Gastroesophageal sphincter (tissue), 4 donors: Measurements from ENCODE around the gene HMGCS2. TPM values are rescaled to one million over a fixed set of nuclear protein-coding genes. Genes with fewer than 3 reads are reported as not detected.

Source experiments
- ATAC-seq: fragments of 150-250 bp; one replicate; pipeline ENCODE4 v1.9.1; 2016; ENCODE audit warnings: mild to moderate bottlenecking, moderate library complexity
- H3K27ac ChIP-seq, 4 donors: fragments of 200-600 bp; sonication (generic) in 3 of 4; 1 replicate in 3 of 4; 2 replicates in 1 of 4; pipeline ENCODE4 v1.5.1; 2016 to 2019
- H3K27me3 ChIP-seq: fragments of 200-600 bp; sonication (generic); one replicate; pipeline ENCODE4 v1.5.1; 2019
- H3K36me3 ChIP-seq, 2 donors: fragments of 200-600 bp; sonication (generic); one replicate each; pipeline ENCODE4 v1.5.1; 2019; ENCODE audit warnings: control low read depth in 1 of 2
- H3K4me1 ChIP-seq, 3 donors: fragments of 200-600 bp; sonication (generic); 1 replicate in 2 of 3; 2 replicates in 1 of 3; pipeline ENCODE4 v1.5.1; 2016 to 2019; ENCODE audit warnings: control low read depth in 2 of 3
- H3K4me3 ChIP-seq, 2 donors: fragments of 200-600 bp; sonication (generic); one replicate each; pipeline ENCODE4 v1.5.1; 2019; ENCODE audit warnings: mild to moderate bottlenecking in 1 of 2, moderate library complexity in 1 of 2
- H3K9me3 ChIP-seq, 3 donors: fragments of 200-600 bp; sonication (generic); one replicate each; pipeline ENCODE4 v1.5.1; 2017 to 2019; ENCODE audit warnings: control low read depth in 2 of 3
- CTCF ChIP-seq, 4 experiments: fragments of 200-600 bp in 2 of 4; fragments of 450-650 bp in 2 of 4; sonication (generic) in 1 of 4; IDR thresholded peaks; one replicate each; pipeline ENCODE4 v1.5.1; 2017 to 2019; ENCODE audit warnings: antibody characterized with exemption in 4 of 4, mild to moderate bottlenecking in 2 of 4, moderate library complexity in 2 of 4
- EP300 ChIP-seq: sonication (generic); formaldehyde crosslinking; IDR thresholded peaks from one replicate; pipeline ENCODE4 v1.6.1; 2017; ENCODE audit warnings: antibody characterized with exemption, mild to moderate bottlenecking
- POLR2A ChIP-seq, 2 donors: fragments of 450-650 bp; IDR thresholded peaks; one replicate each; pipeline ENCODE4 v1.6.1; 2017; ENCODE audit warnings: antibody characterized with exemption in 2 of 2, mild to moderate bottlenecking in 2 of 2, moderate library complexity in 1 of 2
- POLR2AphosphoS5 ChIP-seq: sonication (generic); formaldehyde crosslinking; IDR thresholded peaks from one replicate; pipeline ENCODE4 v1.6.1; 2017; ENCODE audit warnings: antibody characterized with exemption
- WGBS, 2 donors: methylation state at CpG; one replicate each; pipeline ENCODE4 v1.1.5; 2018; ENCODE audit warnings: low coverage in 1 of 2; 5-methylcytosine and 5-hydroxymethylcytosine counted together
- total RNA-seq, 4 donors: library from RNA; depleted of rRNA; stranded (reverse); fragments of >200 nt; gene quantifications; one replicate each; pipeline ENCODE4 v1.1.0, GENCODE V29; 2016

Gene HMGCS2
- total RNA-seq, 4 donors from 2014 or later = 0.15 to 3.4 TPM; not detected in 2

GRCh38 chr1:119797162-119797561 is 28.5 kb upstream of the HMGCS2 start:
- WGBS, 2 donors = 100% methylated on average over 1 of the region's 1 CpG

GRCh38 chr1:119795261-119796200 is 26.8 kb upstream of the HMGCS2 start:
- ATAC-seq = no peak
- 42 to 69% methylated on average over 4 to 5 of the region's 9 CpGs for WGBS, 2 donors
- Histone ChIP-seq H3K4me3 (no peak overlapping the region), H3K9me3 (no peaks in the 10 kb centered on the region), H3K27me3 (no peaks in the 10 kb centered on the region), H3K36me3 (no peaks in the 10 kb centered on the region), H3K27ac (peak overlapping the region in 1 of 4 donors; percentile 37), H3K4me1 (peaks cover 0 to 22% (median 0%) of the 10 kb centered on the region in 3 donors)
- TF ChIP-seq POLR2A (IDR thresholded peaks at IDR 0.05) = no peak
- no peak for TF ChIP-seq POLR2AphosphoS5
- no peak for TF ChIP-seq EP300
- no peak for TF ChIP-seq CTCF (IDR thresholded peaks at IDR 0.05)

More at GRCh38 chr1:119797162-119797561, 28.5 kb upstream of the HMGCS2 start:
- Histone ChIP-seq H3K9me3 (no peaks in the 10 kb centered on the region), H3K36me3 (no peaks in the 10 kb centered on the region), H3K4me3 (no peak overlapping the region), H3K27me3 (no peaks in the 10 kb centered on the region), H3K27ac (no peak overlapping the region), H3K4me1 (peaks cover 0 to 22% (median 0%) of the 10 kb centered on the region in 3 donors)
- ATAC-seq = no peak
- TF ChIP-seq POLR2A (IDR thresholded peaks at IDR 0.05) (no peak), POLR2AphosphoS5 (no peak), CTCF (IDR thresholded peaks at IDR 0.05) (no peak), EP300 (no peak)

- no peak for TF ChIP-seq POLR2AphosphoS5
- no peak for TF ChIP-seq POLR2A (IDR thresholded peaks at IDR 0.05)
- TF ChIP-seq CTCF (IDR thresholded peaks at IDR 0.05) = no peak
- TF ChIP-seq EP300 = no peak
- 8% methylated on average over 3 of the region's 3 CpGs; no CpG with 5 or more reads in 1 of the 2 donors for WGBS, 2 donors
- Histone ChIP-seq H3K27me3 (no peaks in the 10 kb centered on the region), H3K4me3 (no peak overlapping the region), H3K9me3 (no peaks in the 10 kb centered on the region), H3K36me3 (no peaks in the 10 kb centered on the region), H3K4me1 (peaks cover 0 to 22% (median 0%) of the 10 kb centered on the region in 3 donors), H3K27ac (no peak overlapping the region)
- ATAC-seq = no peak
Measured at GRCh38 chr1:119794876-119795240, 26.2 kb upstream of the HMGCS2 start.

- Histone ChIP-seq H3K9me3 (no peaks in the 10 kb centered on the region), H3K4me1 (peaks cover 0 to 22% (median 0%) of the 10 kb centered on the region in 3 donors), H3K4me3 (no peak overlapping the region), H3K27ac (no peak overlapping the region), H3K36me3 (no peaks in the 10 kb centered on the region), H3K27me3 (no peaks in the 10 kb centered on the region)
- TF ChIP-seq CTCF (IDR thresholded peaks at IDR 0.05) = no peak
- no peak for ATAC-seq
- WGBS, 2 donors = 36 to 37% methylated on average over 7 to 8 of the region's 8 CpGs
Measured at GRCh38 chr1:119794230-119794875, 25.6 kb upstream of the HMGCS2 start.
